Glomerular visceral epithelial cell (primary cell): ENCODE measurements around the gene FAM181B.
"Not testable (repeated sequence)": the region's sequence is repeated elsewhere in the genome, so short reads cannot be mapped to it uniquely, and the experiment has no call there.

Experiments used
- DNase-seq: peaks from one replicate; pipeline ENCODE4 v3.0.0-alpha.2; 2016; ENCODE audit errors: extremely low spot score

Gene FAM181B

GRCh38 chr11:82732734-82733443 is 775 bp downstream of the FAM181B start:
- DNase-seq = no peak

- no peak for DNase-seq
Measured at GRCh38 chr11:82732348-82732733, 1.3 kb downstream of the FAM181B start.

GRCh38 chr11:82731691-82732277 is 1.9 kb downstream of the FAM181B start:
- DNase-seq = no peak

- DNase-seq = no peak
Measured at GRCh38 chr11:82730754-82731153, 2.9 kb downstream of the FAM181B start.

GRCh38 chr11:82730286-82730685 is 3.4 kb downstream of the FAM181B start:
- no peak for DNase-seq

- DNase-seq = no peak
Measured at GRCh38 chr11:82724026-82724425, 9.6 kb downstream of the FAM181B start.

- DNase-seq = no peak
Measured at GRCh38 chr11:82722231-82722630, 11.4 kb downstream of the FAM181B start.

GRCh38 chr11:82720267-82721065 is 13.2 kb downstream of the FAM181B start:
- DNase-seq = no peak

- DNase-seq = no peak
Measured at GRCh38 chr11:82719361-82720105, 14.1 kb downstream of the FAM181B start.

GRCh38 chr11:82718821-82719220 is 14.8 kb downstream of the FAM181B start:
- no peak for DNase-seq

- peak; percentile 33 for DNase-seq
Measured at GRCh38 chr11:82718307-82718706, 15.4 kb downstream of the FAM181B start.

GRCh38 chr11:82714346-82715174 is 19.1 kb downstream of the FAM181B start:
- no peak for DNase-seq

- DNase-seq = no peak
Measured at GRCh38 chr11:82711648-82712047, 22.0 kb downstream of the FAM181B start.

GRCh38 chr11:82703796-82704195 is 29.9 kb downstream of the FAM181B start:
- no peak for DNase-seq

GRCh38 chr11:82703226-82703625 is 30.4 kb downstream of the FAM181B start:
- no peak for DNase-seq

- DNase-seq = peak; percentile 15
Measured at GRCh38 chr11:82701847-82702520, 31.7 kb downstream of the FAM181B start.

GRCh38 chr11:82698576-82699352 is 34.9 kb downstream of the FAM181B start:
- DNase-seq = no peak

GRCh38 chr11:82692981-82693380 is 40.7 kb downstream of the FAM181B start:
- no peak for DNase-seq

- DNase-seq = not testable (repeated sequence)
Measured at GRCh38 chr11:82689347-82689746, 44.3 kb downstream of the FAM181B start.

- no peak for DNase-seq
Measured at GRCh38 chr11:82686211-82686610, 47.5 kb downstream of the FAM181B start.
